NK-92 treated with Interleukin-12 subunit alpha and Interleukin-12 subunit beta, amount 100 ng/mL, for 24 hours (cell line): ENCODE results near the gene CEP19.
"Not testable (repeated sequence)": the region's sequence is repeated elsewhere in the genome, so short reads cannot be mapped to it uniquely, and the experiment has no call there.

Experiments
- DNase-seq: peaks from one replicate; lab custom pipeline; 2025; lab: John Stamatoyannopoulos, UW

The CEP19 gene

GRCh38 chr3:196711838-196712513 lies at the start of gene CEP19, which contains the start of gene PIGX:
Gene CEP19 (minus strand): TSS chr3:196712250. CDS start chr3:196708657, 3,593 bp downstream.
Gene PIGX (plus strand): TSS chr3:196712377.
- DNase-seq: peak; percentile 83

GRCh38 chr3:196757876-196758739 lies 46.1 kb upstream of the CEP19 start:
- no peak for DNase-seq

GRCh38 chr3:196756732-196757131 lies 44.7 kb upstream of the CEP19 start:
- DNase-seq: no peak

GRCh38 chr3:196754091-196754981 lies 42.3 kb upstream of the CEP19 start:
- DNase-seq: no peak

- no peak for DNase-seq
These were observed 41.2 kb upstream of the CEP19 start for GRCh38 chr3:196753201-196753600.

GRCh38 chr3:196749125-196749524 lies 37.1 kb upstream of the CEP19 start:
- DNase-seq: no peak

- not testable (repeated sequence) for DNase-seq
These were observed 31.5 kb upstream of the CEP19 start for GRCh38 chr3:196743569-196743968.

GRCh38 chr3:196741249-196741889 lies 29.3 kb upstream of the CEP19 start:
- no peak for DNase-seq

GRCh38 chr3:196740481-196741248 lies 28.6 kb upstream of the CEP19 start:
- DNase-seq: no peak

GRCh38 chr3:196739671-196740480 lies 27.8 kb upstream of the CEP19 start, which contains the start of gene PAK2:
Gene PAK2 (plus strand): TSS chr3:196739857. CDS start chr3:196782647, 42,790 bp downstream.
- peak; percentile 90 for DNase-seq

GRCh38 chr3:196737655-196738054 lies 25.6 kb upstream of the CEP19 start:
- no peak for DNase-seq

- no peak for DNase-seq
These were observed 24.8 kb upstream of the CEP19 start for GRCh38 chr3:196736670-196737374.

- DNase-seq: no peak
These were observed 23.7 kb upstream of the CEP19 start for GRCh38 chr3:196735751-196736150.

- no peak for DNase-seq
These were observed 15.0 kb upstream of the CEP19 start for GRCh38 chr3:196726788-196727675.

GRCh38 chr3:196721097-196721496 lies 9.0 kb upstream of the CEP19 start:
- DNase-seq: no peak

GRCh38 chr3:196717162-196717561 lies 5.1 kb upstream of the CEP19 start:
- DNase-seq: not testable (repeated sequence)

- DNase-seq: peak; percentile 80
These were observed 714 bp upstream of the CEP19 start for GRCh38 chr3:196712514-196713413.
